Activated CD8-positive, alpha-beta T cell treated with anti-CD3 and anti-CD28 coated beads for 36 hours (primary cell): ENCODE data around the gene CENPB. TPM values are rescaled to one million over a fixed set of nuclear protein-coding genes. Genes with fewer than 3 reads are reported as not detected.

Source experiments
- ATAC-seq: fragments of 200-7000 bp; cut with Tn5 transposase; one replicate; pipeline ENCODE4 v1.10.0; 2021; ENCODE audit warnings: mild to moderate bottlenecking, moderate library complexity
- CTCF ChIA-PET: fragments of 350-600 bp; sonication (Branson Sonifier 250); formaldehyde crosslinking; loops from one replicate; lab custom pipeline; 2021; ENCODE audit warnings: antibody characterized with exemption; lab: Charles Lee
- POLR2A ChIA-PET: fragments of 350-600 bp; sonication (Branson Sonifier 250); formaldehyde crosslinking; loops from one replicate; lab custom pipeline; 2021; ENCODE audit warnings: antibody characterized with exemption; lab: Charles Lee
- DNase-seq: peaks from one replicate; pipeline ENCODE4 v3.0.0-alpha.2; 2020
- H3K27ac Mint-ChIP-seq: one replicate; pipeline ENCODE4 v1.8.0; 2021; ENCODE audit warnings: mild to moderate bottlenecking, mixed read lengths
- H3K27me3 Mint-ChIP-seq: one replicate; pipeline ENCODE4 v1.8.0; 2021; ENCODE audit warnings: mixed read lengths
- H3K36me3 Mint-ChIP-seq: one replicate; pipeline ENCODE4 v1.8.0; 2021; ENCODE audit warnings: low read depth, mixed read lengths
- H3K4me1 Mint-ChIP-seq: one replicate; pipeline ENCODE4 v1.8.0; 2021; ENCODE audit warnings: low read depth, mixed read lengths
- H3K4me3 Mint-ChIP-seq: one replicate; pipeline ENCODE4 v1.8.0; 2021; ENCODE audit warnings: mild to moderate bottlenecking, moderate library complexity, mixed read lengths
- H3K9me3 Mint-ChIP-seq: one replicate; pipeline ENCODE4 v1.8.0; 2021; ENCODE audit warnings: mixed read lengths
- intact Hi-C: fragments of 100-400 bp; cut with micrococcal nuclease; formaldehyde crosslinking; loops from one replicate; pipeline ENCODE4 v1.10.0; 2022
- total RNA-seq, 2 experiments: library from RNA; stranded (reverse); gene quantifications; one replicate each; pipeline ENCODE4 v1.2.3, GENCODE V29; 2021
- TF ChIP-seq, protein P1 (sequence below): fragments of 200-600 bp; IDR thresholded peaks from one replicate; pipeline ENCODE4 v1.8.0; 2022; ENCODE audit warnings: antibody characterized with exemption, mild to moderate bottlenecking

CENPB gene
- total RNA-seq, 2 experiments from 2014 or later = 35.0 to 35.4 TPM

DNA sequence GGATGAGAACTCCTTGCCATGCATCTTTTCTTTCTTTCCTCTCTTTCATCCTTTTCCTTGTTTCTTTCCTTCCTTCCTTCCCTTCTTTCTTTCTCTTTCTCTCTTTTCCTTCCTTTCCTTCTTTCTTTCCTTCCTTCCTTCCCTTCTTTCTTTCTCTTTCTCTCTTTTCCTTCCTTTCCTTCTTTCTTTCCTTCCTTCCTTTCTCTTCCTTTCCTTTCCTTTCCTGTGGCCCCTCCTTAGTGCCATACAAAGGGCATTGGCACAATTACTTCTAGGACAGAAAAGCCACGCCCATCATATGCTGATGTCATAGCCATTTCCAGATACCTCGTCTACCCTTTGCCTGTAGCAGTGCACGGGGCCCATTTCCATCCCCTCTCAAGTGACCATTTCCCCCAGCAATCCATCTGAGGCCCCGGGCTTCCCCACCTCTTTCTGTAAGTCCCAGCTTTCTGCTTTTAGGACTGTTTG lies 2.2 kb upstream of the CENPB start:
- Mint-ChIP-seq H3K9me3 (no peaks in the 10 kb centered on the region), H3K27ac (no peak overlapping the region), H3K4me1 (peaks cover 25% of the 10 kb centered on the region), H3K27me3 (no peaks in the 10 kb centered on the region), H3K36me3 (peaks cover 10% of the 10 kb centered on the region), H3K4me3 (peak overlapping the region; percentile 16)
- intact Hi-C loops = no loop called here
- POLR2A ChIA-PET = interaction anchor here (0.6 to 4.1 kb wide), 3 partner anchors 23 to 31 kb away, joined by 3 to 31 read pairs (median 15); no protein-coding TSS in a partner anchor
- TF ChIP-seq, protein P1, sequence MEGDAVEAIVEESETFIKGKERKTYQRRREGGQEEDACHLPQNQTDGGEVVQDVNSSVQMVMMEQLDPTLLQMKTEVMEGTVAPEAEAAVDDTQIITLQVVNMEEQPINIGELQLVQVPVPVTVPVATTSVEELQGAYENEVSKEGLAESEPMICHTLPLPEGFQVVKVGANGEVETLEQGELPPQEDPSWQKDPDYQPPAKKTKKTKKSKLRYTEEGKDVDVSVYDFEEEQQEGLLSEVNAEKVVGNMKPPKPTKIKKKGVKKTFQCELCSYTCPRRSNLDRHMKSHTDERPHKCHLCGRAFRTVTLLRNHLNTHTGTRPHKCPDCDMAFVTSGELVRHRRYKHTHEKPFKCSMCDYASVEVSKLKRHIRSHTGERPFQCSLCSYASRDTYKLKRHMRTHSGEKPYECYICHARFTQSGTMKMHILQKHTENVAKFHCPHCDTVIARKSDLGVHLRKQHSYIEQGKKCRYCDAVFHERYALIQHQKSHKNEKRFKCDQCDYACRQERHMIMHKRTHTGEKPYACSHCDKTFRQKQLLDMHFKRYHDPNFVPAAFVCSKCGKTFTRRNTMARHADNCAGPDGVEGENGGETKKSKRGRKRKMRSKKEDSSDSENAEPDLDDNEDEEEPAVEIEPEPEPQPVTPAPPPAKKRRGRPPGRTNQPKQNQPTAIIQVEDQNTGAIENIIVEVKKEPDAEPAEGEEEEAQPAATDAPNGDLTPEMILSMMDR = no peak
- CTCF ChIA-PET = interaction anchor here (0.6 to 5.9 kb wide), 7 partner anchors 11 to 128 kb away, joined by 3 to 69 read pairs (median 4); partner anchors contain the start of gene AP5S1
- ATAC-seq (no peak), DNase-seq (no peak)

DNA sequence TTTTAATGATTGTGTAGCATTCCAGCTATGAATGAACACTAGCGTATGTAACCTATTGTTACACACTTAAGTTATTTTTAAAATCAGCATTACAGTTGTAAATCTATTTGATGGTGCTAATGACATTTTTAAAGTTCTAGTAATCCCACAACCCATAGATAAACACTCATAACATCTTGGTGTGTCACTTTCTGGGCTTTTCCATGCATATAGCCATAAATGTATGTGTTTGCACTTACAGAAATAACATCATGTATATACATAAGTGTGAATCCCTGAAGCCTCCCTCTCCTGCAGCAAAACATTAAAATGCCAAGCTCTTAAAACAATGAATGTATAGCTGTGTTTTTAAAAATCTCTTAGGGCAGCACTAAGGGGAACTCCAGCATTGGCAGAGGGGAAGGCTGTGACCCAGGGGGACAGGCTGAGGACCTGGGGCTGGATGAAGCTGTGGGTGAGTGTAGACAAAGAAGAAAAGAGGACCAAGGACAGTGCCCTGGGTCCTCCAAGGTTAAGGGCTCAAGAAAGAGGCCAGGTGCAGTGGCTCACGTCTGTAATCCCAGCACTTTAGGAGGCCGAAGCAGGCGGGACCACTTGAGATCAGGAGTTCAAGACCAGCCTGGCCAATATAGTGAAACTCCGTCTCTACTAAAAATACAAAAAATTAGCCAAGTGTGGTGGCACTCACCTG lies 929 bp upstream of the CENPB start:
- CTCF ChIA-PET = interaction anchor here (0.9 to 5.9 kb wide), 13 partner anchors 8 to 298 kb away, joined by 3 to 69 read pairs (median 4); partner anchors contain the start of genes ADISSP, AP5S1 and CDC25B
- POLR2A ChIA-PET = interaction anchor here (0.6 to 4.7 kb wide), 7 partner anchors 8 to 1346 kb away, joined by 3 to 46 read pairs (median 9); partner anchors contain the start of genes AP5S1 and CDC25B
- H3K27ac Mint-ChIP-seq = peak overlapping the region; percentile 52
- no peaks in the 10 kb centered on the region for H3K9me3 Mint-ChIP-seq
- peaks cover 35% of the 10 kb centered on the region for H3K4me1 Mint-ChIP-seq
- intact Hi-C loops = loop anchor here (2.0 kb wide), 1 partner anchor 33 kb away; the partner anchor contains the start of gene AP5S1
- peak overlapping the region; percentile 62 for H3K4me3 Mint-ChIP-seq
- TF ChIP-seq, protein P1 = no peak
- no peaks in the 10 kb centered on the region for H3K27me3 Mint-ChIP-seq
- H3K36me3 Mint-ChIP-seq = peaks cover 13% of the 10 kb centered on the region
- ATAC-seq (no peak), DNase-seq (no peak)

GRCh38 chr20:3786126-3786484 lies 435 bp downstream of the CENPB start:
- TF ChIP-seq, protein P1 = no peak
- intact Hi-C loops = loop anchor here (2.0 kb wide), 1 partner anchor 35 kb away; the partner anchor contains the start of gene AP5S1
- ATAC-seq = peak; percentile 21

GRCh38 chr20:3785240-3786125 lies 1.1 kb downstream of the CENPB start:
- Mint-ChIP-seq H3K27ac (peak overlapping the region; percentile 66), H3K4me1 (peaks cover 48% of the 10 kb centered on the region), H3K9me3 (no peaks in the 10 kb centered on the region), H3K36me3 (peaks cover 13% of the 10 kb centered on the region), H3K27me3 (peaks cover 2% of the 10 kb centered on the region), H3K4me3 (peak overlapping the region; percentile 80)
- ATAC-seq (no peak), DNase-seq (no peak)
- ChIA-PET CTCF (interaction anchor here (0.7 to 5.9 kb wide), 13 partner anchors 8 to 104 kb away, joined by 3 to 69 read pairs (median 5); partner anchors contain the start of genes ADISSP, AP5S1 and CDC25B), POLR2A (interaction anchor here (0.7 to 4.7 kb wide), 9 partner anchors 8 to 41 kb away, joined by 3 to 46 read pairs (median 8); partner anchors contain the start of genes ADISSP, AP5S1 and CDC25B)
- TF ChIP-seq, protein P1 = no peak
- intact Hi-C loops = loop anchor here (2.0 kb wide), 1 partner anchor 35 kb away; the partner anchor contains the start of gene AP5S1

More at GRCh38 chr20:3786126-3786484, 435 bp downstream of the CENPB start:
- Mint-ChIP-seq H3K27me3 (no peaks in the 10 kb centered on the region), H3K4me1 (peaks cover 42% of the 10 kb centered on the region), H3K4me3 (peak overlapping the region; percentile 80), H3K9me3 (no peaks in the 10 kb centered on the region), H3K36me3 (peaks cover 13% of the 10 kb centered on the region), H3K27ac (peak overlapping the region; percentile 85)
- ChIA-PET CTCF (interaction anchor here (0.6 to 5.9 kb wide), 16 partner anchors 9 to 146 kb away, joined by 3 to 69 read pairs (median 4); partner anchors contain the start of genes ADISSP, AP5S1 and CDC25B), POLR2A (interaction anchor here (0.7 to 4.7 kb wide), 10 partner anchors 9 to 41 kb away, joined by 3 to 46 read pairs (median 7); partner anchors contain the start of genes ADISSP, AP5S1 and CDC25B)
- peak; percentile 59 for DNase-seq
